HG03025 (cell line): Measurements from ENCODE around the gene C15orf39.
"Not testable (repeated sequence)": the region's sequence is repeated elsewhere in the genome, so short reads cannot be mapped to it uniquely, and the experiment has no call there.

Source experiments
- ATAC-seq: cut with Tn5 transposase; IDR thresholded peaks from one replicate; pipeline ENCODE4 v1.9.1; 2021; ENCODE audit warnings: mild to moderate bottlenecking, moderate library complexity; ENCODE audit not compliant: unreplicated experiment, low FRiP score

Gene C15orf39

GRCh38 chr15:75209289-75209676, 7.6 kb downstream of the C15orf39 start:
- no peak for ATAC-seq

- ATAC-seq = no peak
Observed at GRCh38 chr15:75210811-75211230, 9.1 kb downstream of the C15orf39 start.

GRCh38 chr15:75211436-75212199, 9.9 kb downstream of the C15orf39 start:
- ATAC-seq = no peak

GRCh38 chr15:75212200-75212858, 10.6 kb downstream of the C15orf39 start:
- ATAC-seq = no peak

- no peak for ATAC-seq
Observed at GRCh38 chr15:75213212-75213767, 11.6 kb downstream of the C15orf39 start.

- no peak for ATAC-seq
Observed at GRCh38 chr15:75213768-75214221, 12.1 kb downstream of the C15orf39 start.

GRCh38 chr15:75214293-75215096, 12.8 kb downstream of the C15orf39 start:
- no peak for ATAC-seq

GRCh38 chr15:75215107-75216004, 13.7 kb downstream of the C15orf39 start:
- no peak for ATAC-seq

- ATAC-seq = no peak
Observed at GRCh38 chr15:75217012-75217411, 15.3 kb downstream of the C15orf39 start.

GRCh38 chr15:75217574-75217973, 15.9 kb downstream of the C15orf39 start:
- ATAC-seq = not testable (repeated sequence)

- ATAC-seq = not testable (repeated sequence)
Observed at GRCh38 chr15:75219507-75219929, 17.8 kb downstream of the C15orf39 start.

- ATAC-seq = no peak
Observed at GRCh38 chr15:75223688-75224087, 22.0 kb downstream of the C15orf39 start.

- ATAC-seq = no peak
Observed at GRCh38 chr15:75224281-75224680, 22.6 kb downstream of the C15orf39 start.

- not testable (repeated sequence) for ATAC-seq
Observed at GRCh38 chr15:75225102-75225836, 23.6 kb downstream of the C15orf39 start.

GRCh38 chr15:75225951-75226732, 24.5 kb downstream of the C15orf39 start:
- ATAC-seq = no peak

- ATAC-seq = not testable (repeated sequence)
Observed at GRCh38 chr15:75227112-75227511, 25.4 kb downstream of the C15orf39 start.

- no peak for ATAC-seq
Observed at GRCh38 chr15:75227663-75228280, 26.1 kb downstream of the C15orf39 start.

GRCh38 chr15:75228787-75229186, 27.1 kb downstream of the C15orf39 start:
- ATAC-seq = no peak
